Stimulated activated CD8-positive, alpha-beta memory T cell treated with anti-CD3 and anti-CD28 coated beads, Interleukin-15, amount 100 ng/mL, for 4 hours (primary cell): ENCODE data around the gene ENAH.

Source experiments
- DNase-seq, 2 donors: peaks; one replicate each; pipeline ENCODE4 v3.0.0-alpha.2; 2020; ENCODE audit warnings: low read depth in 2 of 2

ENAH gene

GRCh38 chr1:225559902-225560301 lies 93.0 kb downstream of the ENAH start:
- no peak for DNase-seq

- DNase-seq = no peak
Observed at GRCh38 chr1:225559326-225559725, 93.6 kb downstream of the ENAH start.

- no peak for DNase-seq
Observed at GRCh38 chr1:225556694-225557093, 96.2 kb downstream of the ENAH start.

- no peak for DNase-seq
Observed at GRCh38 chr1:225555821-225556220, 97.1 kb downstream of the ENAH start.

- DNase-seq = no peak
Observed at GRCh38 chr1:225554216-225554812, 98.6 kb downstream of the ENAH start.

- no peak for DNase-seq
Observed at GRCh38 chr1:225549821-225550220, 103.1 kb downstream of the ENAH start.

GRCh38 chr1:225548140-225548857 lies 104.6 kb downstream of the ENAH start:
- no peak for DNase-seq

DNA sequence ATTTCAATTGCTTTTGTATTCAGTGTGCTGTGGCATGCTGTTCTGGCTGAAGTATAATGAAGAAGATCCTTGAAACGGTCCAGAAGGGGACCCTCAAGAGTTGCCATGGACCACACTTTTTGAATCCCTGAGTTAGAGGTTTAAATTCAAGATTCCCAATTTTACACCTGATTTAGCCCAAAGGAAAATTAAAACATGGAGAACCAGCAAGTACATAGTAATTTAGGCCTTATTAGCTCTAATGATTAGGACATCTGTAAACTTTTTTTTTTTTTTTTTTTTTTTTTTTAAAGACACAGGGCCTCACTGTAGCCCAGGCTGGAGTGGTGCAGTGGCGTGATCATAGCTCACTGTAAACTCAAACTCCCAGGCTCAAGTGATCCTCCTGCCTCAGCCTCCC lies 107.3 kb downstream of the ENAH start:
- DNase-seq = no peak

GRCh38 chr1:225544924-225545323 lies 108.0 kb downstream of the ENAH start:
- no peak for DNase-seq

GRCh38 chr1:225544263-225544662 lies 108.7 kb downstream of the ENAH start:
- DNase-seq = no peak

DNA sequence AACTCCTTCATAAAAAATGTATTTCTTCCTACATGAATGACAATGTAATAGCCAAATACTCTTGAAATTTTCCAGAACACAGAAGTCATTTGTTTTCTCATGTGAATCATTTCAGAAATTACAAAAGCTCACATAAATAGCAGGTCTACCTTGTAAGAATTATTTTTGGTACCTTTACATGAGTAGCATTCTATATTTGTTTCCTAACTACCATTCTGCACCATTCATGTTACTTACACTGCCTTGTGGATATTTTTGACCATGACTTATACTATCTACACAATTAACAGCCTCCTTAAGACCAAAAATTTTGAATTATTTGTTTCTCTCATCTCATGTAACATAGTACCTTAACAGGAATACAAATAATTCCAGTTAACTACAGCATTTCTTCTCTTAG lies 109.6 kb downstream of the ENAH start:
- no peak for DNase-seq

DNA sequence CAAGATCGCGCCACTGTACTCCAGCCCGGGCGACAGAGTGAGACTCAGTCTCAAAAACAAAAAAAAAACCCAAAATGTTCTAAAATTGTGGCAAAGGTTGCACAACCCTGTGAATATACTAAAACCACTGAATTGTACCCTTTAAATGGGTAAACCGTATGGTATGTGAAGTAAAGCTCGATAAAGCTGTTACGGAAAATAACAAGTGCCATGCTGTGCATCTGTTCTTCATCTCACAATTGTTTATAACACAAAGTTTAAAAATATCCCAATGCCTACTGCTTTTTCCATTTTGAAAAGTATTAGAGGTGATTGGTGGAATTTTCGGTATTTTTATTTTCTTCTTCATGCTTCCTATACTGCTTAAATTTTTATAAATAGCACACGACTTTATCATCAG lies 111.5 kb downstream of the ENAH start:
- DNase-seq = no peak

DNA sequence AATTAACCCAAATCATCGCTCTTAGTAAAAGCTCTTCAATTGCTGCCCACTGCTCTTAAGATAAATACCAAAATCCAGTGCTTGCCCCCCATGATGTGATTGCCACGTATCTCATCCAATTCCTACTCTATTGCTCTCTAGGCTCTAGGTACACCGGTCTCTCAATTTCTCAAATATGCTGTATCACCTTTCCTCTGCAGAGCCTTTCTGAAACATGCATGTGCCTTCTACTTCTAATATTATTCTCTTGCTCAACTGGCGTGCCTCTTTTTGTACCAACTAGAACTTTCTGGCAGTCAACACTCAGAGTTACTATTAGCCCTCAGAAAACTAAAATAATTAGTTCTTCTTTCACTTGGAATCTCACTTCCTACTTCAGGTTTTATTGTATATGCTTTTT lies 113.3 kb downstream of the ENAH start:
- no peak for DNase-seq

DNA sequence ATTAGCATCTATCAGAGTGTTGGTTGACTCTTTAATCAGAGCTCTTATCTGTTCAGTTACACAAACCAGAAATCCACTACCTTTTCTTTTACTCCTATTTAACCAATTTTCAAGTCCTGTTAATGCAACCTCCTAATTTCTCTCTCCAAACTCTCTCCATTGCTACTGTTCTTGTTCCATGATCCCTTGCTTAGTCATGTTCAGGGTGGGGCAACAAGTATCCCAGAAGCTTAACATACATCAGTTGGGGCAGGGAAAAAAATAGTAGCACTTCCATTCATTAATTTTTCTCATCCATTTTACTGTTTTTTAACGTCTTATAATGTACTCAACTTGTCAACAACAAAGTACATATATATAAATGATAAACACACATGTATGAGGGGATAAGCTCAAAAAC lies 113.9 kb downstream of the ENAH start:
- DNase-seq = no peak

- DNase-seq = no peak
Observed at GRCh38 chr1:225537554-225538251, 115.2 kb downstream of the ENAH start.

DNA sequence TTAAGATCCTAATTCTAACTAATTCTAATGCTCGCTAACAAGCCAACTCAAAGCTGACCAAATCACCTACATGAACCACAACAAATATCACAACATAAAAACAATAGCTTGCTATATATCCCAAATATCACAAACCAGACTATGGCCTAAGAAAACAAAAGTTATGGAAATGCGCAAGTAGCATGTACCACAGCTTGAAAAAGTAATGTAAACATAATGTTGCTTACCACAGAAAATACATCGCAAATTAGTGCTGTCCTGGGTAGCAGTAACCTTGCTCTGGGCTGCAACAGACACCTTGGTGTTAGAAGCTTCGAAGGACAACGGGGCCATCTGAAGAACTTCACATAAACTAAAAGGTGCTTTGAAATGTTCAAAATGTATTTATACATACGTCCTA lies 117.6 kb downstream of the ENAH start:
- no peak for DNase-seq

GRCh38 chr1:225534772-225535171 lies 118.2 kb downstream of the ENAH start:
- DNase-seq = no peak

- no peak for DNase-seq
Observed at GRCh38 chr1:225534135-225534534, 118.8 kb downstream of the ENAH start.

DNA sequence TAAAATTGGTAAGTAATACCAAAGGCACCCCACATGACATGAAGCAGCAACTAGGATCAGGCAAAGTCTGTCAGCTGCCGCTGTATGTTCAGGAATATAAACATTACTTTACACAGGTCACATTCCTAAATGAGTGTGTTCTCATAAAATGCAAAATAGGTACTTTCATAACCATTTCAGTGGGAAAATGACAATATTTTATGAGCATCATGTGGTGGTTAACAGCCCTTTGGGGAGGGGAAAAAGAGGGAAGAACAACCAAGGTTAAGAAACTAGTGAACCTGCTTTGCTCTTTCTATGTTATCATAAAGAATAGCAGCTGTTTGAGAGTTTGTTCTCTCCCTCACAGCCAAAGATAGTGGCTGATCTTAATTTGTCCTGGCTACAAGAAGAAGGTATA lies 119.7 kb downstream of the ENAH start:
- DNase-seq = no peak

- DNase-seq = no peak
Observed at GRCh38 chr1:225532240-225532944, 120.5 kb downstream of the ENAH start.

GRCh38 chr1:225529726-225530125 lies 123.2 kb downstream of the ENAH start:
- no peak for DNase-seq

DNA sequence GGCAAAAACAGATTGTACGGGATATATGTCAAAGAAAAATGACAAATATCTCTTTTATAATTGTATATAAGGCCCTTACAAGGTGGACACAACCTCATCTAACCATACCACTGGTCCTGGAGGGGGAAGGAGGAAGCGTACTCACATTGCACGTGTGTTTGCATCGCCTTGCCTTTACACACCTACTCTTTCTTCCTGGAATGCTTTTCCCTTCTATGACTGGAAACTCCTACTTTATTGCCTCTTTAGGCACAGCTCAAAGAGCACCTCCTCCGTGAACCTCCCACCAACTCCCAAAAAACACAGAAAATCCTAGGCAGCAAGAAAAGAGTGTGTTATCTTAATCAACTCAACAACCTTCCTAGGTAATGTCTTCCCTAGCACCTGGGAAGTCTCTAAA lies 125.3 kb downstream of the ENAH start:
- no peak for DNase-seq

- no peak for DNase-seq
Observed at GRCh38 chr1:225526878-225527277, 126.0 kb downstream of the ENAH start.
